Right ventricle myocardium superior (tissue), 1 donor: ENCODE data around the gene GGTLC2. TPM values are rescaled to one million over a fixed set of nuclear protein-coding genes. Genes with fewer than 3 reads are reported as not detected.
A peak's percentile ranks its signal among the peaks of the same experiment; 100 is the strongest.
"Not testable (repeated sequence)": the region's sequence is repeated elsewhere in the genome, so short reads cannot be mapped to it uniquely, and the experiment has no call there.

ENCODE experiments used
- ATAC-seq: fragments of 200-7000 bp; cut with Tn5 transposase; one replicate; pipeline ENCODE4 v1.9.1; 2020; ENCODE audit warnings: mild to moderate bottlenecking; ENCODE audit not compliant: poor library complexity
- DNase-seq: peaks from one replicate; pipeline ENCODE4 v3.0.0-alpha.2; 2020
- intact Hi-C: fragments of 100-400 bp; cut with DNase I; formaldehyde crosslinking; loops from one replicate; pipeline ENCODE4 v1.11.2; 2022
- total RNA-seq: library from RNA; stranded (reverse); fragmentation: NEBNext Ultra II Directional; extraction: Animal tissue kit (Norgen Biotek cat#: 25700); gene quantifications from one replicate; pipeline ENCODE4 v1.2.1, GENCODE V29; 2021
- donor health status: DM: no; HTN: yes; CAD: no; lungs with severe emphysema.

Gene GGTLC2
- total RNA-seq, 1 donor from 2014 or later: not detected

- ATAC-seq (no peak), DNase-seq (no peak)
- intact Hi-C loops: loop anchor here (10.0 kb wide), 1 partner anchor 219 kb away; no protein-coding TSS in a partner anchor
Observed at GRCh38 chr22:22683668-22684361, 39.4 kb downstream of the GGTLC2 start.

GRCh38 chr22:22684580-22685561 lies 40.5 kb downstream of the GGTLC2 start:
- ATAC-seq: no peak
- intact Hi-C loops: loop anchor here (10.0 kb wide), 1 partner anchor 220 kb away; no protein-coding TSS in a partner anchor

GRCh38 chr22:22685586-22685985 lies 41.2 kb downstream of the GGTLC2 start:
- no peak for DNase-seq
- ATAC-seq: no peak
- intact Hi-C loops: loop anchor here (10.0 kb wide), 1 partner anchor 221 kb away; no protein-coding TSS in a partner anchor

More at GRCh38 chr22:22684580-22685561, 40.5 kb downstream of the GGTLC2 start:
- DNase-seq: no peak

- not testable (repeated sequence) for DNase-seq, ATAC-seq
- intact Hi-C loops: loop anchor here (10.0 kb wide), 1 partner anchor 222 kb away; no protein-coding TSS in a partner anchor
Observed at GRCh38 chr22:22686202-22687115, 42.0 kb downstream of the GGTLC2 start.

- DNase-seq (no peak), ATAC-seq (peak; percentile 90)
- intact Hi-C loops: loop anchor here (10.0 kb wide), 1 partner anchor 223 kb away; no protein-coding TSS in a partner anchor
Observed at GRCh38 chr22:22687638-22688500, 43.5 kb downstream of the GGTLC2 start.

- intact Hi-C loops: loop anchor here (10.0 kb wide), 1 partner anchor 225 kb away; no protein-coding TSS in a partner anchor
Observed at GRCh38 chr22:22689621-22690345, 45.4 kb downstream of the GGTLC2 start.

GRCh38 chr22:22691055-22691454 lies 46.6 kb downstream of the GGTLC2 start:
- no peak for ATAC-seq
- DNase-seq: no peak
- intact Hi-C loops: no loop called here

More at GRCh38 chr22:22689621-22690345, 45.4 kb downstream of the GGTLC2 start:
- ATAC-seq (no peak), DNase-seq (no peak)

- intact Hi-C loops: no loop called here
- DNase-seq (no peak), ATAC-seq (no peak)
Observed at GRCh38 chr22:22691716-22692701, 47.6 kb downstream of the GGTLC2 start.

GRCh38 chr22:22692707-22693530 lies 48.5 kb downstream of the GGTLC2 start:
- intact Hi-C loops: no loop called here
- DNase-seq: no peak
- no peak for ATAC-seq

GRCh38 chr22:22693531-22693884 lies 49.1 kb downstream of the GGTLC2 start:
- no peak for ATAC-seq
- no peak for DNase-seq
- intact Hi-C loops: no loop called here

- intact Hi-C loops: no loop called here
Observed at GRCh38 chr22:22694106-22694505, 49.7 kb downstream of the GGTLC2 start.

GRCh38 chr22:22696104-22696503 lies 51.7 kb downstream of the GGTLC2 start:
- ATAC-seq (no peak), DNase-seq (no peak)
- intact Hi-C loops: no loop called here

More at GRCh38 chr22:22694106-22694505, 49.7 kb downstream of the GGTLC2 start:
- DNase-seq (no peak), ATAC-seq (no peak)
